GM12892 (cell line): Measurements from ENCODE around the gene SLIT3.

Source experiments
- POLR2A ChIP-seq: IDR thresholded peaks from 2 replicates; pipeline ENCODE4 v1.6.1; 2011; ENCODE audit warnings: low read depth, low read length, control low read depth
- POLR2AphosphoS5 ChIP-seq: IDR thresholded peaks from 2 replicates; pipeline ENCODE4 v1.6.1; 2011; ENCODE audit warnings: low read depth, low read length, control low read depth

- TF ChIP-seq POLR2A (no peak), POLR2AphosphoS5 (no peak)
These were observed 687.5 kb downstream of the SLIT3 start for GRCh38 chr5:168613396-168613795.
